ENCODE results near the gene AZU1. TPM values are rescaled to one million over a fixed set of nuclear protein-coding genes. Genes with fewer than 3 reads are reported as not detected.

Gene AZU1
- total and polyA plus RNA-seq, 2 of the 8 experiments (the other 6 are each of a cell fraction or from before 2014, with no cell fraction given) = 0.80 to 1.3 TPM

DNA sequence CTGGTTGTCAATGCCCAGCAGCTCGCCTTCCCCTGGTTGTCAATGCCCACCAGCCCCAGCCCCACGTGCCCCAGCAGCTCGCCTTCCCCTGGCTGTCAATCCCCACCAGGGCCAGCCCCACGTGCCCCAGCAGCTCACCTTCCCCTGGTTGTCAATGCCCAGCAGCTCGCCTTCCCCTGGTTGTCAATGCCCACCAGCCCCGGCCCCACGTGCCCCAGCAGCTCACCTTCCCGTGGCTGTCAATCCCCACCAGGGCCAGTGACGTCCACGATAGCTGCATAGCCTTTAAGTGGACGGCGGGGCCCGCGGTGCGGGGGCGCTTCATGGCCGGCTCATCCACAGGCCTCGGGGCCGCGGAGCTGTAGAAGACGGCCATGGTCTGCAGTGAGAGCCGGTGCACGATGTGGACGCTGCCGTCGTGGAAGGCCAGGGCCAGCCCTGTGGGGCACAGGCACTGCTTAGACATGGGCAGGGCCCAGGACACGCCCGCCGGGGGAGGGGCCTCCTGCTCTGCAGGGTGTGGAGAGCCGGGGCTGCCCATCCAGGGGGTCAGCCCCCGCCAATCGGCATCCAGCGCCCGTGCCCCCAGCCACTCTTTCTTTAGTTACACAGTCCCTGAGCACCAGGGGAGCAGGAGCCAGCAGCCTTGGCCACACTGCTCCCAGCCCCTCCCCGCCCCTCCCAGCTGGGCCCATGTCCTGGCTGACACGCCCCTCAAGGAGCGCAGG is 52.2 kb downstream of the AZU1 start:
- H3K56ac ChIP-seq (replicated peaks; ENCODE audit: insufficient read length, low read depth, low read length) = no peak overlapping the region
- no peaks in the 10 kb centered on the region for H3K23me2 ChIP-seq (ENCODE audit: low read depth, low read length)
- H3K27ac ChIP-seq (ENCODE audit: low read depth, low read length) = no peak overlapping the region
- H4K8ac ChIP-seq (ENCODE audit: extremely low read depth, insufficient read depth, low read length) = no peak overlapping the region
- H4K20me1 ChIP-seq (replicated peaks in 1 of 2; ENCODE audit: control insufficient read depth in 1 of 2, insufficient read depth in 2 of 2, low read length in 2 of 2) = peaks cover 0 to 5% of the 10 kb centered on the region in 2 experiments
- H3K14ac ChIP-seq (ENCODE audit: insufficient read length) = no peak overlapping the region
- POLR2A ChIA-PET (ENCODE audit: partially characterized antibody) = interaction anchor here (0.5 to 11.5 kb wide), 9 partner anchors 7 to 190 kb away, joined by 3 to 82 read pairs (median 3); partner anchors contain the start of genes MED16, RNU6-9 and WDR18
- peaks cover 0 to 21% (median 4%) of the 10 kb centered on the region in 4 experiments; a peak in 5 of 8 replicates for H3K36me3 ChIP-seq (ENCODE audit: control insufficient read depth in 2 of 4, insufficient read depth in 4 of 4, low read length in 3 of 4)
- H3K27me3 ChIP-seq (replicated peaks in 1 of 4; ENCODE audit: control insufficient read depth in 3 of 4, extremely low read depth in 1 of 4, insufficient read depth in 3 of 4, low read length in 3 of 4) = no peaks in the 10 kb centered on the region
- H3K9ac ChIP-seq (replicated peaks in 1 of 4; ENCODE audit: extremely low read depth in 1 of 4, low read depth in 3 of 4, low read length in 3 of 4) = no peak overlapping the region
- no peaks in the 10 kb centered on the region for H3K9me3 ChIP-seq (ENCODE audit: insufficient read depth in 2 of 2, low read depth in 1 of 2, low read length in 1 of 2)
- H3K79me2 ChIP-seq (ENCODE audit: control insufficient read depth in 1 of 2, insufficient read depth in 2 of 2, low read length in 2 of 2) = no peaks in the 10 kb centered on the region
- peaks cover 2% of the 10 kb centered on the region; the same call in 1 of the 2 replicates for H3K79me1 ChIP-seq (ENCODE audit: low read depth, low read length)
- H3K4me3 ChIP-seq (ENCODE audit: extremely low read depth in 1 of 4, insufficient read depth in 2 of 4, low read depth in 3 of 4, low read length in 4 of 4) = no peak overlapping the region
- CTCF ChIA-PET (ENCODE audit: partially characterized antibody) = interaction anchor here (0.6 to 3.2 kb wide), 8 partner anchors 8 to 365 kb away, joined by 3 to 12 read pairs (median 4); no protein-coding TSS in a partner anchor
- H2AK5ac ChIP-seq (ENCODE audit: low read depth, low read length) = no peak overlapping the region
- no peak overlapping the region for H2BK12ac ChIP-seq (ENCODE audit: low read depth, low read length)
- DNase-seq (ENCODE audit: low read depth in 1 of 2, low spot score in 2 of 2) (no peak), FAIRE-seq (no peak)
- no peak overlapping the region for H2BK5ac ChIP-seq (ENCODE audit: low read depth, low read length)
- H2BK120ac ChIP-seq (replicated peaks; ENCODE audit: low read depth, low read length) = no peak overlapping the region
- no peak overlapping the region for H2BK20ac ChIP-seq (ENCODE audit: low read length)
- no peak overlapping the region for H3K18ac ChIP-seq (ENCODE audit: extremely low read depth, low read length)
- 88% methylated on average over 31 of the region's 37 CpGs; no CpG with 5 or more reads in 1 of the 2 experiments for WGBS, 2 experiments (ENCODE audit: extremely low coverage in 1 of 2, insufficient coverage in 1 of 2, insufficient read length in 1 of 2, insufficient replicate concordance in 2 of 2, low coverage in 1 of 2, low lambda C conversion rate in 2 of 2, missing lambda C conversion rate in 1 of 2)
- H3K4me2 ChIP-seq (ENCODE audit: insufficient read depth in 1 of 2, low read depth in 2 of 2, low read length in 2 of 2) = no peak overlapping the region
- H4K5ac ChIP-seq (ENCODE audit: insufficient read length, low read depth, low read length) = no peak overlapping the region
- H3K23ac ChIP-seq (ENCODE audit: insufficient read length) = no peak overlapping the region
- H3K4ac ChIP-seq (replicated peaks; ENCODE audit: insufficient read length, low read depth, low read length) = no peak overlapping the region
- no peak overlapping the region for H2AFZ ChIP-seq (ENCODE audit: low read length)
- no peak overlapping the region for H4K91ac ChIP-seq (replicated peaks; ENCODE audit: insufficient read length, low read length)
- no peaks in the 10 kb centered on the region for H3K4me1 ChIP-seq (replicated peaks in 1 of 4; ENCODE audit: control insufficient read depth in 3 of 4, insufficient read depth in 4 of 4, low read length in 3 of 4)
- no peak overlapping the region for H2BK15ac ChIP-seq (ENCODE audit: low read length)
- no peak for TF ChIP-seq CBX8 (IDR thresholded peaks at IDR 0.05; ENCODE audit: borderline replicate concordance, low read depth, low read length)
- TF ChIP-seq CHD2 (IDR thresholded peaks at IDR 0.05; ENCODE audit: low read length) = no peak
- TF ChIP-seq HDAC2 (IDR thresholded peaks at IDR 0.05; ENCODE audit: borderline replicate concordance in 1 of 2, low read depth in 2 of 2, low read length in 2 of 2) = no peak
- TF ChIP-seq TAF1 (IDR thresholded peaks at IDR 0.05; ENCODE audit: low read depth, low read length) = no peak
- no peak for TF ChIP-seq JUND (IDR thresholded peaks at IDR 0.05; ENCODE audit: low read length)
- TF ChIP-seq, protein P1, sequence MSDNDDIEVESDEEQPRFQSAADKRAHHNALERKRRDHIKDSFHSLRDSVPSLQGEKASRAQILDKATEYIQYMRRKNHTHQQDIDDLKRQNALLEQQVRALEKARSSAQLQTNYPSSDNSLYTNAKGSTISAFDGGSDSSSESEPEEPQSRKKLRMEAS (IDR thresholded peaks at IDR 0.05) = no peak
- TF ChIP-seq RAD21 (IDR thresholded peaks at IDR 0.05 in 1 of 2, conservative IDR thresholded peaks at IDR 0.05 in 1 of 2; ENCODE audit: low read depth in 2 of 2, low read length in 2 of 2) = no peak
- no peak for TF ChIP-seq NANOG (IDR thresholded peaks at IDR 0.05; ENCODE audit: insufficient read depth, low read depth, low read length, poor library complexity, severe bottlenecking)
